ENCODE results near the gene TECR. TPM values are rescaled to one million over a fixed set of nuclear protein-coding genes. Genes with fewer than 3 reads are reported as not detected.

The TECR gene
- total and polyA plus RNA-seq, 9 of the 15 experiments (the other 6 are each of a cell fraction or from before 2014, with no cell fraction given) = 29.3 to 211 (median 81.4) TPM

DNA sequence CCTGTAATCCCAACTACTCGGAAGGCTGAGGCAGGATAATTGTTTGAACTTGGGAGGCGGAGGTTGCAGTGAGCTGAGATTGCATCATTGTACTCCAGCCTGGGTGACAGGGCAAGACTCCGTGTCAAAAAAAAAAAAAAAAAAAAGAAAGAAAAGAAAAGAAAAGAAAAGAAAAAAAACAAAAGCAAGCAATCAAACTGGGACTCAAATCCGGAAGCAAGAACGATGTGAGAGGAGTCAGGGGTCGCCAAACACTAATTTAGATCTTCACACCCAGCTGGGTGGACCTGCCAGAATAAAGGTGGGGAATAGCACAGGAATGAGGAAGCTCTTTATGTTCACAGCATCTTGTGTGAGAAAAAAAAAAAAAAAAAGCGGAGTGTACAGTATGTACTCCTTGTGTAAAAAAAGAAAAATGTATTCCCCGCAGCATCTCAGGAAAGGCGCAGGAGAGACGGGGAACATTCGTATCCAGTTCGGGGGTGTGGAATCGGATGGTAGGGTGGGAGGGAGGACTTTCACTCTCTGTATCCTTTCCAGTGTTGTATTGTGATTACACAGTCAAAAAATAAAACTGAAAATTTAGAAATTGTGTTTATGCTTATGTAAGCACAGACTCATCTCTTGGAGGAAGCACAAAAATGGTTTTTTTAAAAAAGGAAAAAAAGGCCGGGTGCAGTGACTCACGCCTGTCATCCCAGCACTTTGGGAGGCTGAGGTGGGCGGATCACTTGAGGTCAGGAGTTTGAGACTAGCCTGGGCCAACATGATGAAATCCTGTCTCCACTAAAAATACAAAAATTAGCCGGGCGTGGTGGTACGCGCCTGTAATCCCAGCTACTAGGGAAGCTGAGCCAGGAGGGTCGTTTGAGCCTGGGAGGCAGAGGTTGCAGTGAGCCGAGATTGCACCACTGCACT is 18.8 kb upstream of the TECR start (continued):
- no peak for TF ChIP-seq POLR2B (IDR thresholded peaks at IDR 0.05; ENCODE audit: low read depth, partially characterized antibody)
- no peak for TF ChIP-seq ZBED1 (IDR thresholded peaks at IDR 0.05)
- no peak for TF ChIP-seq POLR2AphosphoS2 (IDR thresholded peaks at IDR 0.05; ENCODE audit: low read length)
- TF ChIP-seq THRAP3 (IDR thresholded peaks at IDR 0.05; ENCODE audit: borderline replicate concordance) = 0 out of 2 replicates have a peak, but pooled peaks have one; percentile 38
- TF ChIP-seq, protein P1, sequence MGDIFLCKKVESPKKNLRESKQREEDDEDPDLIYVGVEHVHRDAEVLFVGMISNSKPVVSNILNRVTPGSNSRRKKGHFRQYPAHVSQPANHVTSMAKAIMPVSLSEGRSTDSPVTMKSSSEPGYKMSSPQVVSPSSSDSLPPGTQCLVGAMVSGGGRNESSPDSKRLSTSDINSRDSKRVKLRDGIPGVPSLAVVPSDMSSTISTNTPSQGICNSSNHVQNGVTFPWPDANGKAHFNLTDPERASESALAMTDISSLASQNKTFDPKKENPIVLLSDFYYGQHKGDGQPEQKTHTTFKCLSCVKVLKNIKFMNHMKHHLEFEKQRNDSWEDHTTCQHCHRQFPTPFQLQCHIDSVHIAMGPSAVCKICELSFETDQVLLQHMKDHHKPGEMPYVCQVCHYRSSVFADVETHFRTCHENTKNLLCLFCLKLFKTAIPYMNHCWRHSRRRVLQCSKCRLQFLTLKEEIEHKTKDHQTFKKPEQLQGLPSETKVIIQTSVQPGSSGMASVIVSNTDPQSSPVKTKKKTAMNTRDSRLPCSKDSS (IDR thresholded peaks at IDR 0.05; ENCODE audit: low read depth, partially characterized antibody) = no peak
- TF ChIP-seq CREBBP (IDR thresholded peaks at IDR 0.05; ENCODE audit: low read depth, low read length) = no peak
- TF ChIP-seq CSDE1 (IDR thresholded peaks at IDR 0.05) = no peak
- no peak for TF ChIP-seq ZNF436 (CRISPR knock-in tag; IDR thresholded peaks at IDR 0.05)
- no peak for TF ChIP-seq FOXJ2 (tag; IDR thresholded peaks at IDR 0.05)
- no peak for TF ChIP-seq ZNF561 (CRISPR knock-in tag; conservative IDR thresholded peaks at IDR 0.05)
- no peak for TF ChIP-seq YY1 (IDR thresholded peaks at IDR 0.05; ENCODE audit: borderline replicate concordance in 1 of 3, control insufficient read depth in 1 of 3, extremely low read depth in 1 of 3, insufficient read depth in 3 of 3, insufficient read length in 1 of 3, insufficient replicate concordance in 2 of 3, low read depth in 1 of 3, low read length in 2 of 3)
- TF ChIP-seq MCM2 (IDR thresholded peaks at IDR 0.05; ENCODE audit: low read depth) = no peak
- TF ChIP-seq ZNF212 (CRISPR knock-in tag; IDR thresholded peaks at IDR 0.05) = no peak
- no peak for TF ChIP-seq ZNF23 (CRISPR knock-in tag; IDR thresholded peaks at IDR 0.05)
- no peak for TF ChIP-seq SIN3A (IDR thresholded peaks at IDR 0.05; ENCODE audit: borderline replicate concordance in 2 of 2, control insufficient read depth in 1 of 2, low read depth in 2 of 2, low read length in 2 of 2)
- no peak for TF ChIP-seq NCOA2 (IDR thresholded peaks at IDR 0.05; ENCODE audit: partially characterized antibody in 2 of 2)
- TF ChIP-seq MYC (IDR thresholded peaks at IDR 0.05; ENCODE audit: low read depth, low read length) = no peak
- TF ChIP-seq MYC (CRISPR knock-in tag; IDR thresholded peaks at IDR 0.05; ENCODE audit: borderline replicate concordance, low read depth) = no peak
- TF ChIP-seq, protein P2, sequence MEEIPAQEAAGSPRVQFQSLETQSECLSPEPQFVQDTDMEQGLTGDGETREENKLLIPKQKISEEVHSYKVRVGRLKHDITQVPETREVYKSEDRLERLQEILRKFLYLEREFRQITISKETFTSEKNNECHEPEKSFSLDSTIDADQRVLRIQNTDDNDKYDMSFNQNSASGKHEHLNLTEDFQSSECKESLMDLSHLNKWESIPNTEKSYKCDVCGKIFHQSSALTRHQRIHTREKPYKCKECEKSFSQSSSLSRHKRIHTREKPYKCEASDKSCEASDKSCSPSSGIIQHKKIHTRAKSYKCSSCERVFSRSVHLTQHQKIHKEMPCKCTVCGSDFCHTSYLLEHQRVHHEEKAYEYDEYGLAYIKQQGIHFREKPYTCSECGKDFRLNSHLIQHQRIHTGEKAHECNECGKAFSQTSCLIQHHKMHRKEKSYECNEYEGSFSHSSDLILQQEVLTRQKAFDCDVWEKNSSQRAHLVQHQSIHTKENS (CRISPR knock-in tag; IDR thresholded peaks at IDR 0.05) = no peak
- TF ChIP-seq ZNF583 (CRISPR knock-in tag; IDR thresholded peaks at IDR 0.05) = no peak
- no peak for TF ChIP-seq HDGF (IDR thresholded peaks at IDR 0.05)
- TF ChIP-seq SRF (CRISPR knock-in tag; IDR thresholded peaks at IDR 0.05) = no peak
- TF ChIP-seq ATF7 (IDR thresholded peaks at IDR 0.05) = peak; percentile 79
- no peak for TF ChIP-seq CREM (IDR thresholded peaks at IDR 0.05; ENCODE audit: low read depth)
- no peak for TF ChIP-seq GABPB2 (CRISPR knock-in tag; conservative IDR thresholded peaks at IDR 0.05)
